Calu3 (cell line): ENCODE measurements around the gene CACTIN. TPM values are rescaled to one million over a fixed set of nuclear protein-coding genes. Genes with fewer than 3 reads are reported as not detected.

Experiments
- BruUV-seq: library from RNA; stranded (reverse); fragments of 400-500 nt; replicated peaks from 2 replicates; lab custom pipeline; 2021; lab: Mats Ljungman, UMichigan
- CTCF ChIA-PET: fragments of 300-600 bp; sonication (Branson Sonifier 250); formaldehyde crosslinking; loops from one replicate; lab custom pipeline; 2022; ENCODE audit warnings: antibody characterized with exemption; lab: Charles Lee
- DNase-seq: peaks from one replicate; pipeline ENCODE4 v3.0.0; 2022
- H3K27ac Mint-ChIP-seq: one replicate; pipeline ENCODE4 v1.8.0; 2022; ENCODE audit warnings: mixed read lengths; ENCODE audit not compliant: unreplicated experiment
- H3K27me3 Mint-ChIP-seq: one replicate; pipeline ENCODE4 v1.8.0; 2022; ENCODE audit warnings: mixed read lengths; ENCODE audit not compliant: unreplicated experiment
- H3K36me3 Mint-ChIP-seq: one replicate; pipeline ENCODE4 v1.8.0; 2022; ENCODE audit warnings: mild to moderate bottlenecking, moderate library complexity, mixed read lengths; ENCODE audit not compliant: insufficient read depth, unreplicated experiment
- H3K4me1 Mint-ChIP-seq: one replicate; pipeline ENCODE4 v1.8.0; 2022; ENCODE audit warnings: mild to moderate bottlenecking, low read depth, mixed read lengths; ENCODE audit not compliant: unreplicated experiment
- H3K4me3 Mint-ChIP-seq: one replicate; pipeline ENCODE4 v1.8.0; 2022; ENCODE audit warnings: mild to moderate bottlenecking, low read depth, moderate library complexity, mixed read lengths; ENCODE audit not compliant: unreplicated experiment
- H3K9me3 Mint-ChIP-seq: one replicate; pipeline ENCODE4 v1.8.0; 2022; ENCODE audit warnings: low read depth, mixed read lengths; ENCODE audit not compliant: unreplicated experiment
- CTCF ChIP-seq: fragments of 200-600 bp; IDR thresholded peaks from one replicate; pipeline ENCODE4 v1.8.0; 2022; ENCODE audit warnings: antibody characterized with exemption; ENCODE audit not compliant: unreplicated experiment
- intact Hi-C: fragments of 100-400 bp; cut with micrococcal nuclease; formaldehyde crosslinking; loops from one replicate; pipeline ENCODE4 v1.10.0; 2022; ENCODE audit not compliant: unreplicated experiment
- total RNA-seq: library from RNA; stranded (reverse); gene quantifications from 2 replicates; pipeline ENCODE4 v1.2.3, GENCODE V29; 2022

CACTIN gene
- total RNA-seq, 1 experiment from 2014 or later: 21.4 TPM

- Mint-ChIP-seq H3K27me3 (no peaks in the 10 kb centered on the region), H3K9me3 (no peaks in the 10 kb centered on the region), H3K4me3 (no peak overlapping the region), H3K36me3 (peaks cover 19% of the 10 kb centered on the region), H3K4me1 (no peaks in the 10 kb centered on the region), H3K27ac (no peak overlapping the region)
- intact Hi-C loops: no loop called here
- CTCF ChIA-PET: no interaction called here
- BruUV-seq: no TSS peak
- no peak for DNase-seq
- TF ChIP-seq CTCF: no peak
These were observed 29.6 kb upstream of the CACTIN start for GRCh38 chr19:3656073-3656746.

- intact Hi-C loops: no loop called here
- Mint-ChIP-seq H3K27me3 (no peaks in the 10 kb centered on the region), H3K36me3 (peaks cover 15% of the 10 kb centered on the region), H3K4me3 (no peak overlapping the region), H3K4me1 (no peaks in the 10 kb centered on the region), H3K9me3 (no peaks in the 10 kb centered on the region), H3K27ac (no peak overlapping the region)
- BruUV-seq: no TSS peak
- CTCF ChIA-PET: no interaction called here
- no peak for DNase-seq
- no peak for TF ChIP-seq CTCF
These were observed 28.9 kb upstream of the CACTIN start for GRCh38 chr19:3655402-3656072.

- H3K27ac Mint-ChIP-seq: no peak overlapping the region
- H3K27me3 Mint-ChIP-seq: no peaks in the 10 kb centered on the region
- H3K36me3 Mint-ChIP-seq: peaks cover 16% of the 10 kb centered on the region
- no peak for TF ChIP-seq CTCF
- no peaks in the 10 kb centered on the region for H3K9me3 Mint-ChIP-seq
- intact Hi-C loops: no loop called here
- DNase-seq: peak; percentile 10
- no peaks in the 10 kb centered on the region for H3K4me1 Mint-ChIP-seq
- no TSS peak for BruUV-seq
- CTCF ChIA-PET: no interaction called here
- H3K4me3 Mint-ChIP-seq: no peak overlapping the region
These were observed 27.4 kb upstream of the CACTIN start for GRCh38 chr19:3653865-3654513.

GRCh38 chr19:3653081-3653795, 26.6 kb upstream of the CACTIN start:
- no TSS peak for BruUV-seq
- TF ChIP-seq CTCF: no peak
- CTCF ChIA-PET: no interaction called here
- H3K9me3 Mint-ChIP-seq: no peaks in the 10 kb centered on the region
- no peaks in the 10 kb centered on the region for H3K27me3 Mint-ChIP-seq
- intact Hi-C loops: no loop called here
- no peak overlapping the region for H3K27ac Mint-ChIP-seq
- peaks cover 8% of the 10 kb centered on the region for H3K36me3 Mint-ChIP-seq
- DNase-seq: no peak
- H3K4me1 Mint-ChIP-seq: no peaks in the 10 kb centered on the region
- H3K4me3 Mint-ChIP-seq: no peak overlapping the region
